WI38 (cell line): ENCODE results near the gene MALRD1.

ENCODE experiments used
- H3K4me3 ChIP-seq: 2 replicates; pipeline ENCODE4 v1.5.1; 2011; ENCODE audit warnings: low read depth, mild to moderate bottlenecking, control low read depth, low read length
- CTCF ChIP-seq: IDR thresholded peaks from 2 replicates; pipeline ENCODE4 v1.5.1; 2012; ENCODE audit warnings: low read depth, mild to moderate bottlenecking, control low read depth, low read length

Gene MALRD1

GRCh38 chr10:19658131-19658530 is 609.5 kb downstream of the MALRD1 start:
- no peak for TF ChIP-seq CTCF
- H3K4me3 ChIP-seq, result no peak overlapping the region

- no peak overlapping the region for H3K4me3 ChIP-seq
- no peak for TF ChIP-seq CTCF
Measured at GRCh38 chr10:19658622-19659233, 610.1 kb downstream of the MALRD1 start.

GRCh38 chr10:19659920-19660655 is 611.5 kb downstream of the MALRD1 start:
- no peak for TF ChIP-seq CTCF
- no peak overlapping the region for H3K4me3 ChIP-seq

GRCh38 chr10:19663344-19663743 is 614.7 kb downstream of the MALRD1 start:
- no peak overlapping the region for H3K4me3 ChIP-seq
- TF ChIP-seq CTCF, result no peak

- no peak for TF ChIP-seq CTCF
- no peak overlapping the region for H3K4me3 ChIP-seq
Measured at GRCh38 chr10:19668116-19668515, 619.5 kb downstream of the MALRD1 start.

- H3K4me3 ChIP-seq, result no peak overlapping the region
- no peak for TF ChIP-seq CTCF
Measured at GRCh38 chr10:19676063-19676462, 627.5 kb downstream of the MALRD1 start.

- no peak for TF ChIP-seq CTCF
- H3K4me3 ChIP-seq, result no peak overlapping the region
Measured at GRCh38 chr10:19683356-19683755, 634.8 kb downstream of the MALRD1 start.
